ENCODE data around the gene PEAR1.

DNA sequence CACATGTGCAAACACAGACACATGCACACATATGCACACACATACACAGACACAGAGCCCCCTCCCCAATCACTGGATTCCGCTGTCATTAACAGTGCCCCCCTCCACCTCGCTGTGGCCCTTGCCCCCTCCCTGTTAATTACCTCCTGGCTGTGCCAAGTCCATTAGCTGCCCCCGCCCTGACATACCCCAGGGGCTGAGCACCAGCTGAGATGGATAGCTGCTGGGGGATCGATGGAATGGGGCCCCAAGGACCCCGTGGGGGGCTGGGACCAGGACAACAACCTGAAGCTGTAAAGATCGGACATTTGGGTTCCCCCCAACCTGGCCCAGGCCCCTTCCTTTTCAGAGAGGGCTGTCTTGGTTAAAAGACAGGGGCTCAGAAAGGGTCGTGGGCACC is 9.6 kb upstream of the PEAR1 start:
- TF ChIP-seq, protein P1, sequence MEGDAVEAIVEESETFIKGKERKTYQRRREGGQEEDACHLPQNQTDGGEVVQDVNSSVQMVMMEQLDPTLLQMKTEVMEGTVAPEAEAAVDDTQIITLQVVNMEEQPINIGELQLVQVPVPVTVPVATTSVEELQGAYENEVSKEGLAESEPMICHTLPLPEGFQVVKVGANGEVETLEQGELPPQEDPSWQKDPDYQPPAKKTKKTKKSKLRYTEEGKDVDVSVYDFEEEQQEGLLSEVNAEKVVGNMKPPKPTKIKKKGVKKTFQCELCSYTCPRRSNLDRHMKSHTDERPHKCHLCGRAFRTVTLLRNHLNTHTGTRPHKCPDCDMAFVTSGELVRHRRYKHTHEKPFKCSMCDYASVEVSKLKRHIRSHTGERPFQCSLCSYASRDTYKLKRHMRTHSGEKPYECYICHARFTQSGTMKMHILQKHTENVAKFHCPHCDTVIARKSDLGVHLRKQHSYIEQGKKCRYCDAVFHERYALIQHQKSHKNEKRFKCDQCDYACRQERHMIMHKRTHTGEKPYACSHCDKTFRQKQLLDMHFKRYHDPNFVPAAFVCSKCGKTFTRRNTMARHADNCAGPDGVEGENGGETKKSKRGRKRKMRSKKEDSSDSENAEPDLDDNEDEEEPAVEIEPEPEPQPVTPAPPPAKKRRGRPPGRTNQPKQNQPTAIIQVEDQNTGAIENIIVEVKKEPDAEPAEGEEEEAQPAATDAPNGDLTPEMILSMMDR (IDR thresholded peaks at IDR 0.05; ENCODE audit: insufficient read depth, low read length, poor library complexity, severe bottlenecking), result no peak
- TF ChIP-seq EZH2phosphoT487 (conservative IDR thresholded peaks at IDR 0.05; ENCODE audit: low read length), result no peak

Measured in SU-DHL-6 (cell line).